ENCODE results near the gene TIMM10. TPM values are rescaled to one million over a fixed set of nuclear protein-coding genes. Genes with fewer than 3 reads are reported as not detected.

Gene TIMM10
- total RNA-seq, 1 experiment from 2014 or later, result 233 TPM

DNA sequence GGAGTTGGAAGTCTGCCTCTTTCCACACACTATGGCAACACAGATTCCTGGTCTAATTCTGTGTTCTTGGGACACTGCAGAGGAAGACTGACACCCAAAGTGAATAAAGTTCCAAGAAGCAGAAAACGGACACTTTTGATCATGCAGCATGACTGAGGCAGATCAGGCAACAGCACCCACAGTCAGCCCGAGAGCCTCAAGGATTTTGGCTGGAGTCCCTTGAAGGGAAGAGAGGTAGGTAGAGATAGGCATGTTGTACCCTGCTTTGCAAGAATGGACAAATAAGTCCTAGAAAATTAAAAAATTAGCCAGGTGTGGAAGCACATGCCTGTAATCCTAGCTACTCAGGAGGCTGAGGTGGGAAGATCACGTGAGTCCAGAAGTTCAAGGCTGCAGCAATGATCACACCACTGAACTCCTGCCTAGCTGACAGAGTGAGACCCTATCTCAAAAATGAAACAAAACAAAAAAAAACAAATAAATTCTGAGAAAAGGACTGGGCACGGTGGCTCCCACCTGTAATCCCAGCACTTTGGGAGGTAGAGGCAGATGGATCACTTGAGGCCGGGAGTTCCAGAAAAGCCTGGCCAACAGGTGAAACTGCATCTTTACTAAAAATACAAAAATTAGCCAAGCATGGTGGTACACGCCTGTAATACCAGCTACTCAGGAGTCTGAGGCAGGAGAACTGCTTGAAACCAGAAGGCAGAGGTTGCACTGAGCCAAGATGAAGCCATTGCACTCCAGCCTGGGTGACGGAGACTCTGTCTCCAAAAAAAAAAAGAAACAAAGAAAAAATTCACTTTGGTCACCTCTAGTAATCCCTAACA lies 22.0 kb downstream of the TIMM10 start:
- TF ChIP-seq CTCF (conservative IDR thresholded peaks at IDR 0.05; ENCODE audit: low read depth, low read length), result no peak
- no peak for TF ChIP-seq EZH2 (IDR thresholded peaks at IDR 0.05; ENCODE audit: low read length, unreplicated experiment)
- no peak for TF ChIP-seq EZH2phosphoT487 (IDR thresholded peaks at IDR 0.05; ENCODE audit: borderline replicate concordance, low read length)
- Histone ChIP-seq H3F3A (ENCODE audit: low read length, unreplicated experiment) (no peaks in the 10 kb centered on the region), H3K9ac (ENCODE audit: low read length) (no peak overlapping the region), H2AFZ (ENCODE audit: low read length) (no peak overlapping the region), H3K4me1 (ENCODE audit: insufficient read depth, low read length) (no peaks in the 10 kb centered on the region), H3K36me3 (ENCODE audit: low read depth, low read length) (no peaks in the 10 kb centered on the region), H3K79me2 (ENCODE audit: low read length) (no peaks in the 10 kb centered on the region), H3K9me2 (replicated peaks; ENCODE audit: low read length) (no peaks in the 10 kb centered on the region), H3K4me3 (ENCODE audit: low read length) (no peak overlapping the region), H4K20me1 (ENCODE audit: low read length) (no peaks in the 10 kb centered on the region), H3K27ac (ENCODE audit: low read length) (no peak overlapping the region), H3K27me3 (ENCODE audit: low read length) (no peaks in the 10 kb centered on the region), H3K9me3 (ENCODE audit: low read length) (no peaks in the 10 kb centered on the region), H3K4me2 (ENCODE audit: low read length) (no peak overlapping the region)
- BruUV-seq (replicated peaks), result no TSS peak
- POLR2A ChIA-PET (ENCODE audit: unreplicated experiment), result no interaction called here
- intact Hi-C loops (cut with micrococcal nuclease), result no loop called here
- DNase-seq (no peak), ATAC-seq (no peak)
- CTCF ChIA-PET, result no interaction called here

DNA sequence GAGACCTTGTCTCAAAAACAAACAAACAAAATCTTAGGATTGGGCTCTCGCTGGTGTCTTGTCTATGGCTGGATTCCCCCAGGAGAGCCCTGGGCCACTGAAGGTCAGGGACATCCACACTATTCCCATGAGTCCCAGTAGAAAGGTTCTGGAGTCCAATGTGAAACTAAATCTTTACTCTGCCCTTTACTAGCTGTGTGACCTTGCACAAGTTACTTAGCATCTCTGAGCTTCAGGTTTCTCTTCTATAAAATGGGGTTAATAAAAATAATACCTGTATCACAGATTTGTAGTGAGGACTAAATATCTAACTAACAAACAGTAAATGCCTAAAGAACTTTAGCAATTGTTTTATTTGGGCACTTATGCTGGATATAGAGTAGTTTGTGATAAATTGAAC lies 24.0 kb downstream of the TIMM10 start:
- no peak for DNase-seq
- Histone ChIP-seq H3K27ac (ENCODE audit: low read length) (no peak overlapping the region), H2AFZ (ENCODE audit: low read length) (no peak overlapping the region)

More for the DNA sequence above, 24.0 kb downstream of the TIMM10 start:
- Histone ChIP-seq H3K9ac (ENCODE audit: low read length) (no peak overlapping the region), H3K9me3 (ENCODE audit: low read length) (no peaks in the 10 kb centered on the region), H3K4me3 (ENCODE audit: low read length) (no peak overlapping the region), H3K4me1 (ENCODE audit: insufficient read depth, low read length) (peaks cover 9% of the 10 kb centered on the region; the same call in 1 of the 2 replicates), H3K9me2 (replicated peaks; ENCODE audit: low read length) (no peaks in the 10 kb centered on the region), H4K20me1 (ENCODE audit: low read length) (no peaks in the 10 kb centered on the region), H3F3A (ENCODE audit: low read length, unreplicated experiment) (no peaks in the 10 kb centered on the region), H3K79me2 (ENCODE audit: low read length) (no peaks in the 10 kb centered on the region), H3K27me3 (ENCODE audit: low read length) (no peaks in the 10 kb centered on the region), H3K4me2 (ENCODE audit: low read length) (no peak overlapping the region), H3K36me3 (ENCODE audit: low read depth, low read length) (no peaks in the 10 kb centered on the region)
- intact Hi-C loops (cut with micrococcal nuclease), result no loop called here
- POLR2A ChIA-PET (ENCODE audit: unreplicated experiment), result no interaction called here
- CTCF ChIA-PET, result no interaction called here
- TF ChIP-seq EZH2 (IDR thresholded peaks at IDR 0.05; ENCODE audit: low read length, unreplicated experiment) (no peak), CTCF (conservative IDR thresholded peaks at IDR 0.05; ENCODE audit: low read depth, low read length) (no peak), EZH2phosphoT487 (IDR thresholded peaks at IDR 0.05; ENCODE audit: borderline replicate concordance, low read length) (no peak)
- no TSS peak for BruUV-seq (replicated peaks)
- ATAC-seq, result no peak

All from PC-3 (cell line).